OCI-LY1 (cell line): ENCODE results near the gene TRIM68.

Experiments used
- H2AFZ ChIP-seq: fragments of 200-600 bp; sonication (generic), shearing (Covaris generic); 2 replicates; pipeline ENCODE4 v1.6.0; 2014; ENCODE audit warnings: antibody characterized with exemption, mild to moderate bottlenecking, low read length
- H3F3A ChIP-seq: fragments of 200-600 bp; sonication (generic), shearing (Covaris generic); 2 replicates; pipeline ENCODE4 v1.6.0; 2014; ENCODE audit warnings: mild to moderate bottlenecking, antibody characterized with exemption, low read length, moderate library complexity; ENCODE audit not compliant: insufficient read depth
- H3K27ac ChIP-seq: fragments of 200-600 bp; sonication (generic); 2 replicates; pipeline ENCODE4 v1.5.1; 2014; ENCODE audit warnings: low read length, mixed run types, mild to moderate bottlenecking, low read depth; ENCODE audit not compliant: poor library complexity, severe bottlenecking
- H3K27me3 ChIP-seq: fragments of 200-600 bp; sonication (generic); 2 replicates; pipeline ENCODE4 v1.6.0; 2014; ENCODE audit warnings: antibody characterized with exemption, mild to moderate bottlenecking, low read length, moderate library complexity; ENCODE audit not compliant: insufficient read depth
- H3K36me3 ChIP-seq: fragments of 200-600 bp; sonication (generic); 2 replicates; pipeline ENCODE4 v1.6.1; 2014; ENCODE audit warnings: mild to moderate bottlenecking, antibody characterized with exemption, low read length, moderate library complexity, mixed read lengths; ENCODE audit not compliant: insufficient read depth
- H3K4me1 ChIP-seq: fragments of 200-600 bp; sonication (generic); 2 replicates; pipeline ENCODE4 v1.5.1; 2014; ENCODE audit warnings: mild to moderate bottlenecking, low read length, moderate library complexity; ENCODE audit not compliant: insufficient read depth, severe bottlenecking
- H3K4me2 ChIP-seq: fragments of 200-600 bp; sonication (generic), shearing (Covaris generic); 2 replicates; pipeline ENCODE4 v1.6.1; 2014; ENCODE audit warnings: low read length
- H3K4me3 ChIP-seq: fragments of 200-600 bp; sonication (generic); 2 replicates; pipeline ENCODE4 v1.5.1; 2014; ENCODE audit warnings: low read length, low read depth, mild to moderate bottlenecking, mixed read lengths; ENCODE audit not compliant: poor library complexity, severe bottlenecking
- H3K79me2 ChIP-seq: fragments of 200-600 bp; shearing (Covaris generic); 2 replicates; pipeline ENCODE4 v1.6.1; 2016; ENCODE audit warnings: mixed run types, low read length, mixed read lengths; ENCODE audit not compliant: insufficient read depth
- H3K9ac ChIP-seq: fragments of 200-600 bp; sonication (generic), shearing (Covaris generic); 2 replicates; pipeline ENCODE4 v1.6.1; 2014; ENCODE audit warnings: mild to moderate bottlenecking, low read length, mixed read lengths
- H3K9me2 ChIP-seq: fragments of 200-600 bp; sonication (generic), shearing (Covaris generic); 2 replicates; pipeline ENCODE4 v1.6.1; 2014; ENCODE audit warnings: low read depth, mild to moderate bottlenecking, low read length, mixed read lengths
- H3K9me3 ChIP-seq: fragments of 200-600 bp; shearing (Covaris generic); 2 replicates; pipeline ENCODE4 v1.6.1; 2014; ENCODE audit warnings: low read length, mixed read lengths
- H4K20me1 ChIP-seq: fragments of 200-600 bp; sonication (generic), shearing (Covaris generic); 2 replicates; pipeline ENCODE4 v1.6.0; 2016; ENCODE audit warnings: mild to moderate bottlenecking, low read length; ENCODE audit not compliant: insufficient read depth
- CTCF ChIP-seq: fragments of 200-600 bp; sonication (generic), shearing (Covaris generic); IDR thresholded peaks from 2 replicates; pipeline ENCODE4 v1.5.1; 2017; ENCODE audit warnings: mild to moderate bottlenecking, antibody characterized with exemption, low read length, moderate library complexity, mixed read lengths
- EZH2 ChIP-seq: fragments of 200-600 bp; sonication (generic), shearing (Covaris generic); IDR thresholded peaks from 2 replicates; pipeline ENCODE4 v1.8.0; 2017; ENCODE audit warnings: borderline replicate concordance, mixed run types, mild to moderate bottlenecking, antibody characterized with exemption, low read length, moderate library complexity, mixed read lengths

TRIM68 gene

GRCh38 chr11:4606231-4607015 is 1.6 kb downstream of the TRIM68 start:
- Histone ChIP-seq H3F3A (no peaks in the 10 kb centered on the region), H3K4me1 (peaks cover 23% of the 10 kb centered on the region), H3K9me3 (no peaks in the 10 kb centered on the region), H2AFZ (no peak overlapping the region), H3K79me2 (no peaks in the 10 kb centered on the region), H3K9ac (no peak overlapping the region), H4K20me1 (no peaks in the 10 kb centered on the region), H3K4me3 (peak overlapping the region; percentile 78), H3K4me2 (peak overlapping the region; percentile 75), H3K27me3 (no peaks in the 10 kb centered on the region), H3K36me3 (peaks cover 20% of the 10 kb centered on the region), H3K9me2 (no peaks in the 10 kb centered on the region), H3K27ac (no peak overlapping the region)
- TF ChIP-seq EZH2 (no peak), CTCF (no peak)

- H3K9me2 ChIP-seq = no peaks in the 10 kb centered on the region
- peaks cover 34% of the 10 kb centered on the region for H3K36me3 ChIP-seq
- no peak overlapping the region for H3K4me3 ChIP-seq
- H3K9me3 ChIP-seq = no peaks in the 10 kb centered on the region
- TF ChIP-seq CTCF = no peak
- TF ChIP-seq EZH2 = no peak
- H3K9ac ChIP-seq = no peak overlapping the region
- H3K79me2 ChIP-seq = no peaks in the 10 kb centered on the region
- no peak overlapping the region for H3K27ac ChIP-seq
- H3K4me2 ChIP-seq = no peak overlapping the region
- no peaks in the 10 kb centered on the region for H4K20me1 ChIP-seq
- H3K27me3 ChIP-seq = no peaks in the 10 kb centered on the region
- H3K4me1 ChIP-seq = peaks cover 17% of the 10 kb centered on the region
- no peaks in the 10 kb centered on the region for H3F3A ChIP-seq
- H2AFZ ChIP-seq = no peak overlapping the region
Measured at GRCh38 chr11:4605057-4605456, 3.0 kb downstream of the TRIM68 start.

GRCh38 chr11:4593739-4594138 is 14.3 kb downstream of the TRIM68 start, which contains the start of gene OR52I1:
Gene OR52I1 (plus strand): TSS chr11:4594039. CDS start chr11:4594039, 0 bp downstream.
- no peak within 1 kb of the TSS for H2AFZ ChIP-seq
- no peaks in the 10 kb centered on the region for H3K27me3 ChIP-seq
- no peak within 1 kb of the TSS for H3K27ac ChIP-seq
- peaks cover 14% of the 10 kb centered on the region for H3K36me3 ChIP-seq
- H3K9me3 ChIP-seq = no peaks in the 10 kb centered on the region
- no peaks in the 10 kb centered on the region for H4K20me1 ChIP-seq
- no peaks in the 10 kb centered on the region for H3K79me2 ChIP-seq
- H3F3A ChIP-seq = no peaks in the 10 kb centered on the region
- TF ChIP-seq EZH2 (no peak), CTCF (no peak)
- no peaks in the 10 kb centered on the region for H3K4me1 ChIP-seq
- H3K9ac ChIP-seq = no peak within 1 kb of the TSS
- no peak within 1 kb of the TSS for H3K4me2 ChIP-seq
- no peak within 1 kb of the TSS for H3K4me3 ChIP-seq
- H3K9me2 ChIP-seq = no peaks in the 10 kb centered on the region
